GM15510 (cell line): ENCODE results near the gene KPNA6.

Experiments used
- POLR2A ChIP-seq: IDR thresholded peaks from 3 replicates; pipeline ENCODE4 v1.6.1; 2011; ENCODE audit warnings: borderline replicate concordance; ENCODE audit not compliant: insufficient read length; ENCODE audit errors: extremely low read depth

KPNA6 gene

GRCh38 chr1:32091591-32091990, 16.3 kb upstream of the KPNA6 start:
- no peak for TF ChIP-seq POLR2A

DNA sequence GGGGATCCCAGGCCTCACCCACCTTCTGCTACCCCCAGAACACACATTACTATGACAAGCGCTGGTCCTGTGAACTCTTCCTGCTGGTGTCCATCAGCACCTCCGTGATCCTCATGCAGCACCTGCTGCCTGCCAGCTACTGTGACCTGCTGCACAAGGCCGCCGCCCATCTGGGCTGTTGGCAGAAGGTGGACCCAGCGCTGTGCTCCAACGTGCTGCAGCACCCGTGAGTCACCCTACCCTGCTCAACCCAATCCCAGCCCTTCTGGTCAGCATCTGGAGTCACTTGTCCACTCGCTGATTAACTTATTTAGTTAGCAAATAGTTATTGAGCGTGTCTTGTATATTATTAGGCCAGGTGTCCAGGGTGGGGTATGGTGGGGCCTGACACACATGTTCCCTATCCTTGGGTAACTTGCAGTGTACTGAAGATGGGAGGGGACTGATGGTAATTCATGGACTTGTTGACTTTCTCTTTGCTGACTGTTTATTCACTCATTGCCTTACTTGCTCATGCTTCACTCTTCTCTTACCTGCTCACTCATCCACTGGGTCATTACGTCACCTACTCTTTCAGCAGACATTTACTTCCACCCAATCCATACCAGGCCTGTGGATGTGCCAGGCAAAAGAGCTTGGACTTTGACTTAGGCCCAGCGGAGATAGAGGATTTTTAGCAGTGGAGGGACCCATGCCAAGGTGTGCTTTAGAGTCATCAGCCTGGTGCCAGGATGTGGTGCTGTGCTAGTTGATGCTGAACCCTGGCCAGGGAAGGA, 12.9 kb upstream of the KPNA6 start:
- TF ChIP-seq POLR2A = no peak

DNA sequence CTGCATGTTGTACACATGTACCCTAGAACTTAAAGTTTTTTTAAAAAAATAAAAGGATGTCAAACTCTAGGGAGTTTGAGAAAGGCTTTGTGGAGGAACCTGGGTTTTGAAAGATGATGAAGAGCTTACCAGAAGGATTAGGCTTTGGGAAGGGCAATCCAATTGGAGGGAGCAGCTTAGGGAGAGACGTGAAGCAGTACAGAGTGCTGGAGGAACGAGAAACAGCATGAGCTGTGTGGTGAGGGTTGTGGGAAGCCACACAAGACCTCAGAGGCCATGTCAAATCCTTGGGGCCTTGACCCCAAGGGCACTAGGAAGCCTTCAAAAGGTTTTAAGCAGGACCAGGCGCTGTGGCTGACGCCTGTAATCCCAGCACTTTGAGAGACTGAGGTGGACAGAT, 8.4 kb upstream of the KPNA6 start:
- no peak for TF ChIP-seq POLR2A

DNA sequence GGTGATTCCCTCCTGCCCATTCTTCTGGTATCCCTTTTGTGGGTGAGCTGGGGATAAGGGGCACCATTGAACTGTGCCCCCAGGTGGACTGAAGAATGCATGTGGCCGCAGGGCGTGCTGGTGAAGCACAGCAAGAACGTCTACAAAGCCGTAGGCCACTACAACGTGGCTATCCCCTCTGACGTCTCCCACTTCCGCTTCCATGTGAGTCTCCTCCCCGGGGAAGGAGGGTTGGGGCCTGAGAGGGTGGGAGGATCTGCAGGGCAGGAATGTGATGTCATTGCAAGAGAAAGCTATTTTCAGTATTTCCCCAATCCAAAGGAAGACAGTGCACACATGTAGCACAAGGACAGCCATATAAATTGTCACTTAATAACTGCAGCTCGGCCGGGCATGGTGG, 7.5 kb upstream of the KPNA6 start:
- TF ChIP-seq POLR2A = no peak

GRCh38 chr1:32100807-32101708, 6.8 kb upstream of the KPNA6 start:
- TF ChIP-seq POLR2A = no peak

DNA sequence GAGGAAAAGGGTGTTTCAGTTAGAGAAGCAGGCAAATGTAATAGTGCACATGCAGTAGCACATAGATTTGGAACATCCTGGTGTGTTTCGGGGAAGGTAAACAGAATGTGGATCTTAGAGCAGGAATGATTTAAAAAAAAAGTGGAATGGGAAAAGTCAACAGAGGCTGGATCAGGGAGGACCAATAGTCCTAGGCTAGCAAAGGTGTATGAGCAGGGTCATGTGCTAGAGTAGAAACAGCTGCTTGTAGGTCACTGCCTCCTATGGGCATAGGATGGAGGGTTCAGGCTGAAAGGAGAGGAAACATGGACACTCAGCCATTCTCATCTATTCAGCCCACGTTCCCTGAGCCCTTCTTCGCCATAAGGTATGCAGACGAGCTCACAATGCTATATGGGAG, 3.7 kb upstream of the KPNA6 start:
- TF ChIP-seq POLR2A = no peak

DNA sequence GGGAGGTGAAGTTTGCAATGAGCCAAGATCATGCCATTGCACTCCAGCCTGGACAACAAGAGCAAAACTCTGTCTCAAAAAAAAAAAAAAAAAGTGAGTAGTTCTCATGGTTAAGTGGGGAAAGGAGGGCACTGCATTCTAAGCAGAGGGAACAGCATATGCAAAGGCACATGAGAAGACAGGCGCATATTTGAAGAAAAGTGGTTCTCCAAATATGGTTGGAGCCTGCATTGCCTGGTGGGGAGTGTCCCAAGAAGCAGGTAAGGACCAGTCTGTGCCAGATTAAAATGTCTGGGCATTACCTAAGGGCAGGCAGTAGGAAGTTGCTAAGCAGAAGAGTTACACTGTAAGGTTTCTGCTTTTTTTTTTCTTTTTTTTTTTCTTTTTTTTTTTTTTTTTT, 2.5 kb upstream of the KPNA6 start:
- no peak for TF ChIP-seq POLR2A

DNA sequence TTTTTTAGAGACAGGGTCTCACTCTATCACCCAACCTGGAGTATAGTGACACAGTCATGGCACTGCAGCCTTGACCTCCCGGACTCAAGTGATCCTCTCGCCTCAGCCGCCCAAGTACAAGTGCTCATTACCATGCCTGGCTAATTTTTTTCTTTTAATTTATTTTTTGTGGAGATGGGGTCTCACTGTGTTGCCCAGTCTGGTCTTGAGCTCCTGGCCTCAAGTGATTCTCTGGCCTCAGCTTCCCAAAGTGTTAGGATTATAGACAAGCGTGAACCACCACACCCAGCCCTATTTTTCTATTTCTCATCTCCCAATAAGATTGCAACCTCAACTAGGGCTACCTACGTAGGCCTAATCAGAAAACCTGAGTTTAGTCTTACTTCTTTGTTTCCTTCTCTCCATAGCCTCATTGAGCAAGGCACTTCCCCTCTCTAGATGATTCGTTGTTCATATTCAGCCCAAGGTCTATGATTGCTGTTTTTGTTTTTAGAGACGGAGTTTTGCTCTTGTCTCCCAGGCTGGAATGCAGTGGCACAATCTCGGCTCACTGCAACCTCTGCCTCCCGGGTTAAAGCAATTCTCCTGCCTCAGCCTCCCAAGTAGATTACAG, 1.1 kb upstream of the KPNA6 start:
- TF ChIP-seq POLR2A = no peak

GRCh38 chr1:32111040-32111623, 3.3 kb downstream of the KPNA6 start:
- TF ChIP-seq POLR2A = no peak

GRCh38 chr1:32111789-32112188, 3.9 kb downstream of the KPNA6 start:
- TF ChIP-seq POLR2A = no peak

DNA sequence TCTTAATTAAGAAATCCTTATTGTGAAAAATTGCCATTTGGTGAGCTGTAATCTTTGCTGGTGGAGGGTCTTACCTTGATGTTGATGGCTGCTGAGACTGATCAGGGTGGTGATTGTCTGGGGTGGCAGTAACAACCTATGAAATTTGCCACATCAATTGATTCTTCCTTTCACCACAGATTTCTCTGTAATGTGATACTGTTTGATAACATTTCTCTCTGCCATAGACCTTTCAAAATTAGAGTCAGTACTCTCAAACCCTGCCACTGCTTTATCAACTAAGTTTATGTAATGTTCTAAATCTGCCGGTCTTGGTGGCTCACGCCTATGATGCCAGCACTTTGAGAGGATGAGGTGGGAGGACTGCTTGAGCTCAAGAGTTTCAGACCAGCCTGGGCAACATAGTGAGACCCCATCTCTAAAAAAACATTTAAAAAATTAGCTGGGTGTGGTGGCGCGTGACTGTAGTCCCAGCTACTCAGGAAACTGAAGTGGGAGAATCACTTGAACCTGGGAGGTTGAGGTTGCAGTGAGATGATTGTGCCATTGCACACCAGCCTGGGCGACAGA, 5.0 kb downstream of the KPNA6 start:
- no peak for TF ChIP-seq POLR2A

DNA sequence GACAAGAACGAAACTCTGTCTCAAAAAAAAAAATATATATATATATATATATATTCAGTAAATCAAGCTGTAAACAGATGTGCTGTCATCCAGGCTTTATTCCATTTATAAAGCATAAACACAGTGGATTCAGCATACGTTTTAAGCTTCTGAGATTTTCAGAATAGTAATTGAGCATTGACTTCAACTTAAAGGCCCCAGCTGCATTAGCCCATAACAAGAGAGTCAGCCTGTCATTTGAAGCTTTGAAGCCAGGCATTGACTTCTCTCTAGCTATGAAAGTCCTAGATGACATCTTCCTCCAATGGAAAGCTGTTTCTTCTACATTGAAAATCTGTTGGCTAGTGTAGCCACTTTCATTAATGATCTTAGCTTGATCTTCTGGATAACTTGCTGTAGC, 6.6 kb downstream of the KPNA6 start:
- TF ChIP-seq POLR2A = no peak

DNA sequence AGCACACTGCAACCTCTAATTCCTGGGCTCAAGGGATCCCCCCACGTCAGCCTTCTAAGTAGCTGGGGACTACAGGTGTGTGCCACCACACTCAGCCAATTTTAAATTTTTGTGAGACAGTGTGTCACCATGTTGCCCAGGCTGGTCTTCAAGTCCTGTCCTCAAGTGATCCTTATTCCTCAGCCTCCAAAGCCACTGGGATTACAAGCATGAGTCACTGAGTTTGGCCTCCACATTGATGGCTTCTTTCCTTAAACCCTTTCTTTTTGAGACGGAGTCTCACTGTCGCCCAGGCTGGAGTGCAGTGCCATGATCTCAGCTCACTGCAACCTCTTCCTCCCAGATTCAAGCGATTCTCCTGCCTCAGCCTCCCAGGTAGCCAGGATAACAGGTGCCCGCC, 7.6 kb downstream of the KPNA6 start:
- TF ChIP-seq POLR2A = no peak

DNA sequence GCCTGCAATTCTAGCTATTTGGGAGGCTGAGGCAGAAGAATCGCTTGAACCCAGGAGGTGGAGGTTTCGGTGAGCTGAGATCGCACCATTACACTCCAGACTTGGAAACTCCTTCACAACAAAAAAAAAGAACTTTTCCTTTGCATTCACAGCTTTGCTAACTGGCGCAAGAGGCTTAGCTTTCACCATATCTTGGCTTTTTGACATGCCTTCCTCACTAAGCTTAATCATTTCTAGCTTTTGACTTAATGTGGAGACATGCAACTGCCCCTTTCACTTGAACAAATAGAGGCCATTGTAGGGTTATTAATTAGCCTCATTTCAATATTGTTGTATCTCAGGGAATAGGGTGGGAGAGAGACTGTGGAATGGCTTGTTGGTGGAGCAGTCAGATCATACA, 8.7 kb downstream of the KPNA6 start:
- TF ChIP-seq POLR2A = no peak

DNA sequence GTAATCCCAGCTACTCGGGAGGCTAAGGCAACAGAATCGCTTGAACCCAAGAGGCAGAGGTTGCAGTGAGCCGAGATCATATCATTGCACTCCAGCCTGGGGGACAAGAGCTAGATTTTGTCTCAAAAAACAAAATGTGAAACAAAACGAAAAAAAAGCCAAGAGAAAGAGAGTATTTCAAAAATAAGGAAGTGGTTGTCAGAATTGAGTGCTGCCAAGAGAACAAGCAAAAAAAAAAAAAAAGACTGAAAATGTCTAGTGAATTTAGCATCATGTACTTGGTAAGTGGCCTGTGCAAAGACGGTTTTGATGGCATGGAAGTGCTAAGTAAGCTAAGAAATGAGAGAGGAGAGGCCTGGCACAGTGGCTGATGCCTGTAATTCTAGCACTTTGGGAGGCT, 14.3 kb downstream of the KPNA6 start:
- TF ChIP-seq POLR2A = no peak
